Measurements from ENCODE around the gene AK3.

DNA sequence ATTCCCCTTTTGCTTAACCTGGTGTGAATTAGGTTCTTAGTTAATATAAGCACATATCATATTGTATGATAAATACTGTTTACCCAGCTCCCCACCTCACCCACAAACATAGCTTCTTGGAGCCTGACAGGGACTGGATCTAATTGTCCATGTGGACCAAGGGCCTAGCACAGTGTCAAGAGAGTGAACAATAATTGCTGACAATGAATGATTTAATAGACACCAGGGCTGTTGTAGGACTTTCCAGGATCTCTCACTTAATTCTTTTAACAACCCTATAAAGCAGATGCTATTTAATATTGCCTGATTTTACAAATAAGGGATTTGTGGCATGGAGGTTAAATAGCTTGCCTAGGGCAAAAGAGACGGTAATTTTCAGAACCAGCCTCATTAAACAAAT lies 24.8 kb downstream of the AK3 start:
- TF ChIP-seq, protein P1, sequence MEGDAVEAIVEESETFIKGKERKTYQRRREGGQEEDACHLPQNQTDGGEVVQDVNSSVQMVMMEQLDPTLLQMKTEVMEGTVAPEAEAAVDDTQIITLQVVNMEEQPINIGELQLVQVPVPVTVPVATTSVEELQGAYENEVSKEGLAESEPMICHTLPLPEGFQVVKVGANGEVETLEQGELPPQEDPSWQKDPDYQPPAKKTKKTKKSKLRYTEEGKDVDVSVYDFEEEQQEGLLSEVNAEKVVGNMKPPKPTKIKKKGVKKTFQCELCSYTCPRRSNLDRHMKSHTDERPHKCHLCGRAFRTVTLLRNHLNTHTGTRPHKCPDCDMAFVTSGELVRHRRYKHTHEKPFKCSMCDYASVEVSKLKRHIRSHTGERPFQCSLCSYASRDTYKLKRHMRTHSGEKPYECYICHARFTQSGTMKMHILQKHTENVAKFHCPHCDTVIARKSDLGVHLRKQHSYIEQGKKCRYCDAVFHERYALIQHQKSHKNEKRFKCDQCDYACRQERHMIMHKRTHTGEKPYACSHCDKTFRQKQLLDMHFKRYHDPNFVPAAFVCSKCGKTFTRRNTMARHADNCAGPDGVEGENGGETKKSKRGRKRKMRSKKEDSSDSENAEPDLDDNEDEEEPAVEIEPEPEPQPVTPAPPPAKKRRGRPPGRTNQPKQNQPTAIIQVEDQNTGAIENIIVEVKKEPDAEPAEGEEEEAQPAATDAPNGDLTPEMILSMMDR (IDR thresholded peaks at IDR 0.05; ENCODE audit: insufficient read depth, low read depth, low read length): no peak
- TF ChIP-seq EZH2 (IDR thresholded peaks at IDR 0.05; ENCODE audit: insufficient read depth, low read length): no peak

All from astrocyte (in vitro differentiated cells and primary cell).